CD4-positive, alpha-beta T cell treated with Interleukin-15 for 1 hour (primary cell): ENCODE measurements around the gene SPI1.

Source experiments
- DNase-seq: peaks from one replicate; pipeline ENCODE4 v3.0.0-alpha.2; 2020

The SPI1 gene

DNA sequence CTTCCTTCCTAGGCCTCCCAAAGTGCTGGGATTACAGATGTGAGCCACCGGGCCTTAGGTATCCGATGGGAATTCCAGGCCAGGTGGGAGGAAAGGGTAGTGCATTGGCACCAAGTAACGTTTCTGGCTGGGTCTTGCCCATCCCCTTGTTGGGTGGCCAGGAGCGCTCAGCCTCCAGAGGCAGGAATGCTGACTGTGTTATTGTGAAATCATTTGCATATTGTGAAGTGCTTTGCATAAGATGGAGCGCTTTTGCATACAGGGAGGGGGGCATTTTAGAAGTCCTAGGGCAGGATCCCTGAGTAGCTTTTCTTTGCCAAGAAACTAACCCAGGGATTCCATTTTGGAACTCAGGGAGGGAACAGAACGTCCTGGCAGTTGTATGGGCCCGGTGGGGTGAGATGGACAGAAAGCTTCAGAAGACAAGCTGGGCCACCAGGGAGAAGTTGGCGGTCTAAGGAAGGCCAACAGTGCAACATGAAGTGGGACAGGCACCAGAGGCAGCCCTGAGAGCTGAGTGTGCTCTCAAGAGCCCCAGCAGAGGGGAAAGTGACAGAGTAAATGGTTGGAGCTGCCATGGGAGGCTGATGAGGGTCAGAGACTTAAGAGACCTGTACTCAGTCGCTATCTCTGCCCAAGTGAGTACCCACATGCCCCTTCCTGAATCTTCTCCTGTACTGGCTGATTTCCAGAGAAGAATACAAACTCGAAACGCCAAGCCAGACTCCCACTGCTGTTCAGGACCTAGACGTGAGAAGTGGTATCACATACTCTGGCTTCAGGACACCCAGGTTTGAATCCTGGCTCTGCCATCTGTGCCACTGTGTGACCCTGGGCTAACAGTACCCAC lies 28.8 kb upstream of the SPI1 start:
- DNase-seq: no peak

DNA sequence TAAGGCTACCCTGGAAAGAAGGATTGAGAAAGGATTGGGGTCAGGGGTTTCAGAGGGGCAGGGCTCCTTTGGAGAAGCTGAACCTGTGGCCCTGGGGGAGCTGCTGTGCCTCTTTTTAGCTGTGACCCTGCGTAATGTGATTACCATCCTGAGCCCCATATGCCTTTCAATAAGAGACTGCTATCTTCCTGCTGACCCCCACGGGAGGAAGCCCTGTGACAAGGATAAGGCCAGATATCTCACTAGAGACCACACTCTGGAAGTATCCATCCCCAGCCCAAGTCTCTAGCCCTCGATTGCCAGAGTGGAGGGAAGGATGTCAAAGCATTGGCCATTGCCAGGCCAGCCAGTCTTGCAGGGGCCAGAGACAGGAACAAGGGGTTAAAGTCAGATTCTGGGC lies 25.2 kb upstream of the SPI1 start:
- no peak for DNase-seq

DNA sequence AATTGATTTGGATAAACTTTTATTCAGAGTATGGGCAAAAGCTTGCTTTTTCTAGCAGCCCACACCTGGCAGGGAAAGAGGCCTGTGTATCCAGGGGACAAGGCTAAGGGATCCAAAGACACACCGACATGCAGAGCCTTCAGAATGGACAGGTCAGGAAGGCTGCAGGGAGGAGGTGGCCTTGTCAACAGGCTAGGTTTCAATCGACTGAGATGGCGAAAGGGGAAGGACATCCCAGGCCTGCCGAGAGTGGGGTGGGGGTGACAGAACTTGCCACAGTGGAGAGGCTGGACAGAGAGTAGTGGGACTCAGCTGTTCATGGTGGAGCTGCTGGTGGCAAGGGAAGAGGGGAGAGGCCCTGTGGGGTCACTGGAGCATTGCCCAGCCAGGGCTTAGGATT lies 24.8 kb upstream of the SPI1 start:
- DNase-seq: no peak

- no peak for DNase-seq
These were observed 22.5 kb upstream of the SPI1 start for GRCh38 chr11:47400768-47401279.

DNA sequence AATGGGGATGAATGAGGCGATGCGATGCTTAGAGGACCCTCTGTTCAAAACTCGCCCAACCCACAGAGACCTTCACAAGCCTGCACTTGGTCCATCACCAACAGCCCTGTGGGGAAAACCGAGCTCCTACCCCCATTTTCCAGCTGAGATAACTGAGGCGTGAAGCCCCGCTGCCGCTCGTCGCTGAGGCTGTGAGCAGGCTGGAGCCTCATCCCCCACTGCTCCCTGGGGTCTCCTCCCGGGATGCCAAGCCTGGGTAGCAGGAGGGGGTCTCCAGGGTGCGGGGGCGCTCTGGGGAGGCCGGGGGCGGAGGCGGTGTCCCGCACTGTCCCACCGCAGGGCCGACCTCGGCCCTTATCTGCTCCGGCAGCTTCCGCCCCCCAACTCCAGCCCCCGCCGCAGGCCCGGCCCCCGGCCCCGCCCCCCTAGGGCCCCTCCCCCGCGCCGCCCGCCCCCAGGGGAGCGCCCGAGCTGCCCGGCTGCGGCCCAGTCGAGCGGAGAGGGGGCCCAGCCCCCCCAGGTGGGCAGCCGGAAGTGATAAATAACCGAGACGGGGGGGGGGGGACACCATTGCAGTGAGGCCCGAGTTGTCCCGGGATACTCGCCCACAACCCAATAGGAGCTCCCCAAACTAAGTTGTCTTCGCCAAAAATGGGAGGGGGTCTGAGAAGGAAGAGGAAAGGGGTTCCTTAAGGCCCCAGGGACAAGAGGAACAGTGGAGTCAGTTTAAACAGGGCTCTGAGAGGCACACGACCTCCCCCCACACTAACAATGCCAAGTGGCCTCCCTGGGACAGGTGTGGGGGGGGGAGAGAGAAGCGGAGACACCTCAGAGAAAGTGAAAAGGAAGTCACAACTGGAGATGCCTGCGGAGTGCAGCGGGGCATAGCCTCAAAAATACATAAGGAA lies 21.8 kb upstream of the SPI1 start:
- no peak for DNase-seq

- no peak for DNase-seq
These were observed 20.2 kb upstream of the SPI1 start for GRCh38 chr11:47398551-47398950.

DNA sequence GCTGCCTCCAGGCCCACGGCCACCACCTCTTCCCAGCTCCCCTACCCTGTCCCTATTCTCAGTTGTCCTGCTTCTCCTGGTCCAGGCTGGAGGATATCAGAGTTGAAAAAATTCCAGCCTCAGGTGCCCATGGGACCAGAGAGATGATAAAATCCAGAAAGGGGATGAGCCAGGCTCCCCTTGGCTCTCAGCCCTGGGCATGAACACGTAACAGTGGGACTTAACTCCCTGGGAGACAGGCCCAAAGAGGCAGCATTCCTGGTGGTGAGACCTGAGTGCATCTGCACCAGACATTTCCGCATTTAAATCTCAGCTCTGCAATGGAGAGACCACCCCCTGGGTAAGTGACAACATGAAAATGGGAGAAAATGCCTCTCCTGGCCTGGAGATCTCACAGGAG lies 19.7 kb upstream of the SPI1 start:
- no peak for DNase-seq

DNA sequence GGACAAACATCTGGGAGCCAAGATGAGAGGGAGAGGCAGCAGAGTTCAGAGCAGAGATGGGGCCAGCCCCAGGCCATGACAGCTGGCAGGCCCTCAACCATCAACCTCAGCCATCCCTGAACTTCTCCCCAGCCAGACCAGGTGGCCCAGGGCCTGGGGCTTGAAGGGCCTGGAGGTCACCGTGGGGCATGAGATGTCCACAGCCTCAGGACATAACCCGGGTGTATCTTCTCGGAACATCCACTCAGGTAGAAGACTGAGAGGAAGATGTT lies 17.6 kb upstream of the SPI1 start:
- DNase-seq: no peak

GRCh38 chr11:47395223-47396048 lies 17.1 kb upstream of the SPI1 start:
- no peak for DNase-seq

- peak; percentile 84 for DNase-seq
These were observed 16.2 kb upstream of the SPI1 start for GRCh38 chr11:47394322-47395222.

- no peak for DNase-seq
These were observed 15.6 kb upstream of the SPI1 start for GRCh38 chr11:47394050-47394321.

DNA sequence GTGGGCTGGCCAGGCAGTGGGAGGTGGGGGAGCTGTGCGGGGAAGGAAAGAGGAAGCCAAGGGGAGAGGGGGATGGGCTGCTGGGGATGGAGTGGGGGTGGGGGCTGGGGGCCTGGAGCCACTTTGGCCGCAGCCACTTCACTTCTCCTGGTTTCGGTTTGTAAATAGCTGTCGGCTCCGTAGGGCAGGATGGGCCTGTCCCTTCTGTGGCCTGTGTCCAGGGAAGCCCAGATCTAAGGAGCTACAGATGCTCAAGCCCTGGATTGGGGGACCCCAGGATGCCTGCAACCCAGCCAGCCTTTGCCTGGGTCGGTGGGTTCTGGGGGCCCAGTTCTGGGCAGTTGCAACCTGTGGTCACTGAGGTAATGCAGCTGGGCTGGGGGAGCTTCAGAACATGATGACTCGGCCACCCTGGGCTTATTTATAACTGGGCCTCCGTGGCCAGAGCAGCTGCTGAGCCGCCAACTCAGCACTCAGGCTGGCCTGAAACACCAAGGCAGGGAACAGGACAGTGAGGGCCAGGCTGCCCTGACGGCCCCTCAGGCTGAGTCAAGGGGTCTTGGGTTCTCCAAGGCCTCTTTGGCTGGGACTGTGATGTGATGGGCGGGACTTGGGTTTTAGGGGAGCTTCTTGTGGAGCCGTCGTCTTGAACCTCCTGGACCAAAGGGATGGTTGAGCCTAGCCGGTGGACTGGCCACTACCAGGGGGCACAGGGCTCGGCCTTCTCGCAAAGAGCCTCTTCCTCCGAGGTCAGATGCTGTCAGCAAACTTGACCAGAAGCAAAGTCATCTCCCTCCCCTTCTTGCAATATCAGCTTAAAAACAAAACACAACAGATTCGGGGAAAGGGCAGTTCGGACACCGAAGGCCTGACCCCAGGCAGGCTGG lies 15.1 kb upstream of the SPI1 start:
- peak; percentile 47 for DNase-seq

- DNase-seq: no peak
These were observed 14.3 kb upstream of the SPI1 start for GRCh38 chr11:47392546-47393162.

DNA sequence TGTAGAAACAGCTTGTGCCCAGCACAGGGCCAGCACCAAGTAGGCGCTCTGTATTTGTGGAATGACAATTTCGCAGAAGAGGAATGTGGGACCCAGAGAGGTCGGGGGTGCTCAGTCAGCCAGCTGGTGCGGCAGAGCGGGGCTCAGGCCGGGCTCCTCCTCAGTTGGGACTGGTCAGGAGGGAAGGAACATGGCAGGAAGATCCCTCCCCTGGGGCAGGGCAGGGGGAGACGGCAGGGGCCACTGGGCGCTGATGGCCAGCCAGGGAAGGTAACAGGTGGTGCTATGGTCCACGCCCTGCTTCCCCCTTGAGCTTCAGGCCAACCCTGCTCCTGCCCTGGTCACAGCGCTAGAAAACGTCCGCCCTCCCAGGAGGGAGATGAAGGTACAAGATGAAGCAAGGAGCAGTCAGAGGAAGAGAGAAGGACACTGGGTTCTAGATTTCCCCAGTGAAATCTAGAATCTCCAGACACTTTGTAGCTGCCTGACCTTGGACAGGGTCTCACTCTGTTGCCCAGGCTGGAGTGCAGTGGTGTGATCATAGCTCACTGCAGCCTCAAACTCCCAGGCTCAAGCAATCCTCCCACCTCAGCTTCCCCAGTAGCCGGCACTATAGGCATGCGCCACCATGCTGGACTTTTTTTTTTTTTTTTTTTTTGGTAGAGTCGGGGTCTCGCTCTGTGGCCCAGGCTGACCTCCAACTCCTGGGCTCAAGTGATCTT lies 13.5 kb upstream of the SPI1 start:
- DNase-seq: no peak

DNA sequence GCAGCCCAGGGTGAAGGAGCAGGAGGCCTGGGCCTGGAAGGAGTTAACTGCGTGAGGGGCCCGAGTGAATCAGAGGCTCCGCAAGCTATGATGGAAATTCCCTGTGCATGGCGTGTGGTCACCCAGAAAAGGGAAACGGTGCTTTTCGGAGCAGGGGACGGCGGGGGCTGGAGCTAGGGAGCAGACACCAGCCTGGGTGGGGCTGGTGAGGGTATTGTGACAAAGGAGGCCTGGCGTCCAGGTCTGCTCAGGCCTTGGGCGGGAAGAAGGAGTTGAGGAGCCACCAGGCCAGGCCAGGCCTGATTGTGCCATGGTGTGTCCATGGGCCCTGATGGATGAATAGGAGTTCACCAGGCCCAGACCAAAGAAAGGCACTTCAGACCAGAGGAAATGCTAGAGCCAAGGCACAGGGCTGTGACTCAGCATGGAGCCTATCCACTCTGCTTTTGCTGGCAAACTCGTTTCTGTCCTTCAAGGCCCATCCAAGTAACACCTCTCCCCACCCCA lies 12.8 kb upstream of the SPI1 start:
- DNase-seq: peak; percentile 82

GRCh38 chr11:47390422-47390760 lies 12.0 kb upstream of the SPI1 start:
- DNase-seq: no peak

- DNase-seq: no peak
These were observed 11.5 kb upstream of the SPI1 start for GRCh38 chr11:47389577-47390421.

- peak; percentile 29 for DNase-seq
These were observed 10.6 kb upstream of the SPI1 start for GRCh38 chr11:47388697-47389576.
